HG03342 (cell line): ENCODE results near the gene GBX2.

Experiments
- ATAC-seq: cut with Tn5 transposase; IDR thresholded peaks from one replicate; pipeline ENCODE4 v1.9.1; 2021; ENCODE audit warnings: mild to moderate bottlenecking, moderate library complexity; ENCODE audit not compliant: unreplicated experiment

GBX2 gene

DNA sequence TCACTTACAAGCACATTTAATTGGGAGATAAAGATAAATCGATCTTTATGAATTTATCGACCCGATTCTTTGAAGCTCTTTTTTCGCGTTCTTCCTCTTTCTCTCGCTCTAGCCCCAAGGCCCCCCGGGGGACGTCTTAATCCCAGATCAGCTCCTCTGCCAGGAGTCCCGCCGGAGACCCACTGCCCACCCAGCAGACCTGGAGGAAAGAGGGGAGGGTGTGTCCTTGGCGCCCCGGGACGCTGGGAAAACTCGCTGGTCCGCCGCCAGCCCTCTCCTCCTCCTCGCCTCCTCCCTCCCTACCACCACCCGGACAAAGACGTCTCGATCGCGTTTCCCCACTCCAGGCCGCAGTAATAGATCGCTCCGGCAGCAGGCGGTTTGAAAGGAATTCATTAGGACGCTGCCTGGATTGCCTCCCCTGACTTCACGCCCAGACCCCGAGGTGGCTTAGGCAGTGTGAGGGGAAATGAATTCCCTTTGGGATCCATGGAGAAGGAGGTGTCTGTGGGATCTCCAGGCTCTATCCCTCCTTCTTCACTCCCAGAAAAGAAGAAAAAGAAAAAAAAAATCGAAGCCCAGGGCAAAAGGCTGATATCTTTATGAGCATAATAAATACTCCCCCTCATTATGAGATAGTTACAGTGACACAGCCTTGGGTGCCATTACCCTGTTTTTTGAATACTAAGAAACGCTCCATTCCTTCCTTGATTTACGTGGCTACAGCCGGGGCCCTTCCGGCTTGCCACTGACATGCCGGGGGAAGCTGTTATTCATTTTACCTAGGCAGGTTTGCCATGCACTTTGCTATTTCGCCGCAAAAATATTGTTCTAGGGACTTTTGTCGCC lies 1.8 kb upstream of the GBX2 start:
- no peak for ATAC-seq

DNA sequence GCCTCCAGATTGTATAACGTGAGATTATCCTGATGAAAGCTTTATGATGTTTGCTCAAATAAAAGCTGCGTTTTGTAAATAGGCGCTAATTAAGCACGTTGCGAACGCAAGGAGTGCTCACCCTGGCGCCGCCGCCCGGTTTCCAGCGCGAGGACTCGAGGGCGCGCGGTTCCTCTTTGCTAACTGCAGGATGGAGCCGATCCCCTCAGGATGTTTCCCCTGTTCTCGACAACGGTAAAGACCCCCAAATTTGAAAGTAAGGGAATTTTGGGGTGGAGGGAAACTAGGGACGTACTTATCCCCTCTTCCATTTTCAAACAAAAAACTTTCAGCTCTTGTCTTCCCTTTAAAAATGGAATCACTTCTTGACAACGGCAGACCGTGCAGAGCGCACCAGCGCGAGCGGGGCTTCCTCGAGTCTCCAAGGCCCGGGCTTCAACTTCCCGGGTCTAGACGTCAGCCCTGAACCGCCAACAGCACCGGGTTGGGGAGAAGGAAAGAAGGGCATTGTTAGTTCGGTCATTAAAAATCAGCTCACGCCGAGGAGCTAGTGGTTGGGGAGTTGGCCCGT lies 1.1 kb upstream of the GBX2 start:
- no peak for ATAC-seq

DNA sequence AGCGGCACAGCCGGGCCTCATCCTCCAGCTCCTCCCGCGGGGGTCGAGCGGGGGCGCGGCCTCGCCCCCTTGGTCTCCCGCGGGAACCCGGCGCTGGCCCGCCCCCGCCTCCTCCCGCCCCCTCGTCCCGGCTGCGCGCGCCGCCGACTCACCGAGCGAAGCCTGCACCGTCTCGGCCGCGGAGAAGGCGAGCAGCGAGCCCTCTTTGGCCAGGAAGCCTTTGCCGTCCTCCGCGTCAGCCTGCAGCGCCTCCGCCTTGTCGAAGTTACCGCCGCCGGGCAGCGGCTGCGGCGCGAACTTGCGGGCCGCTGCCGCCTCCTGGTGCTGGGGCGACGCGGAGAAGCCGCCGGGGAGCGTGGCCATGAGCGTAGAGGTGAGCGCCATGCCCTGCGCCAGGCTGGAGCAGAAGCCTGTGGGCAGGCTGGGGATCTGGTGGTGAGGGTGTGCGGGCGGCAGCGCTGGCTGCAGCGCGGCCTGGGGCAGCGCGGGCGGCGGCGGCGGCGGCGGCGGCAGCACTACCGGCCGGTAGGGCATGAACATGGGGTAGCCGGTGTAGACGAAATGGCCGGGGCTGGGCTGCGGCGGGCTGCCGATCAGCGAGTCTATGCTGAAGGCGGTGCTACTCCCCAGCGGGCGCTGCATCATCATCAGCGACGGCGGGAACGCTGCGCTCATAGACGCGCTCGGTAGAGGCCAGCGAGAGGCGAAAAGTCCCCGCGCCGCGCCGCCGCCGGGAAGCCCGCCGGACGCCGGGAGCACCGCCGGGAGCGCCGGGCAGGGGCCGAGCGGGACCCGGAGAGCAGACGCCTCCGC lies 683 bp downstream of the GBX2 start:
- no peak for ATAC-seq

GRCh38 chr2:236166796-236167296 lies 1.3 kb downstream of the GBX2 start:
- no peak for ATAC-seq

- ATAC-seq, result no peak
Observed at GRCh38 chr2:236165842-236166795, 2.1 kb downstream of the GBX2 start.

DNA sequence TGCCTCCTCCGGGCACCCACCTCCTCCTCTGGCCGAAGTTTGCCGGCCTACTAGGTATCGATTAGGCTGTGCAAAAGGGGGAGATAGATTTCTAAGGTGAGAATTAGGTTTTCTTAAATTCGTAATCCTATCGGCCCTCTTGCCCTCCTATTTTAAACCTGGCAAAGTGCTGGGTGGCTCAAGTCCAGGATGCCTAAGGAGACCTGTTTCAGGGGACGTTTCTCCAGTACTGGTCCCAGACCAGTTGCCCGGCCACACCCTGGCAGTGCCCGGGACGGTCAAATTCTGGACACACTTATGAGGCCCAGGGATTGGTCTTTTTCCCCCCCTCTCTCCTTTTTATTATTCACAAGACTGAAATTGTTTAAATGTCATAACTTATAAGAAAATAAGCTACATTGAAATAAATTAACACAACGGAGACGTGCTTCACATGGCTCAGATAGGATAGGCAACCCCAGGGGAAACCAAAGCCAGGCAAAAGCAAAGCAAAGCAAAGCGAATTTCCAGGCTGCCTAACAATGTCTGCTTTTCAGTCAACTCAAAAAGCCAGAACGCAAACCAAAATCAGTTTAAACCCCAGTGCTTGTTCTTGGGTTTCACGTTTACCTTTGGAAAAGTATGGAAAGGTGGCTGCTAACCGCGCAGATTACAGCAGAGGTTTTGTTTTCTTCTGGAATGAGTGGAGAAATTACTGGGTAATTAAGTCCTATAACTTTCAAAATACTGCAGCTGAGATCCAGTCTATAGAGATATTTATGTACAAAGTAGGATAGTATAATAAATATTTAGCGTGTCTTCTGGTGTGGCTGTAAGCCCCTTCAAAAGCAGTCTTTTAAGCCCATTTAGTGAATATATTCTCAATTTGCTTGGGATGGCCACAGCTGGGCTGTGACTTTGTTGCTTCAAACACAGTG lies 3.0 kb downstream of the GBX2 start:
- no peak for ATAC-seq

- ATAC-seq, result no peak
Observed at GRCh38 chr2:236164201-236164924, 3.8 kb downstream of the GBX2 start.

DNA sequence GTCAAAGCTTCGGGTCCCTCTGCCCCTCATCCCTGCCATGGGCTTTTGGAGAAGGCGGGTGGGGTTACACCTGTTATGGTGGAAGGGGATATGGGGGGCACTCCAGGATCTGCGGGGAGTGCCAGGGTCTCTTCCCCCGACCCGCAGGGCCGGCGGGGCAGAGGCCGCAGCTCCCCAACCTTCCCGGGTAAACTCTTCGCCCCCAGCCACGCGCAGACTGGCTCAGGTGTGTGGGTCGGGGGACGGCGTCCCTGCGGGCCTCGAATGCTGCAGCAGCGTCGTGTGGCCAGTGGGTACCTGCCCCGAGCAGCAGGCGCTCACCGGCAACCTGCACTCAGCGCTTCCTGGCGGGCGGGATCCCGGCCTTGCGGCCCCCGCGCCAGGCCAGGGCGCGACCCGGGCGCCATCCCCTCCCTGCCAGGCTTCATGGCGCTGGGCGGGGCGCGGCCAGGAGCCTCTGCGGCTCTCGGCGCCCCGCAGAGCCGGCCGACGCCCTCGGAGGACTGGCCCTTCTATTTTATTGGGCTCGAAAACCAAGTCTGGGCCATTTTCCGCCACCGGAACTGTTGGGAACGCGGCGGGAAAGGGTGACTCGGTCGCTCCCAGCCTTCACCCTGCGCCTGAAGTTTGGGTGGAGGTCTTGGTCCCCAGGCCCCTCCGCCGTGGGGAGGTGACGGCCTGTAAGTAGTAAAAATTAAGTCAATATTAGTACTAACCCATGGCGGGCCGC lies 4.5 kb downstream of the GBX2 start:
- ATAC-seq, result no peak

DNA sequence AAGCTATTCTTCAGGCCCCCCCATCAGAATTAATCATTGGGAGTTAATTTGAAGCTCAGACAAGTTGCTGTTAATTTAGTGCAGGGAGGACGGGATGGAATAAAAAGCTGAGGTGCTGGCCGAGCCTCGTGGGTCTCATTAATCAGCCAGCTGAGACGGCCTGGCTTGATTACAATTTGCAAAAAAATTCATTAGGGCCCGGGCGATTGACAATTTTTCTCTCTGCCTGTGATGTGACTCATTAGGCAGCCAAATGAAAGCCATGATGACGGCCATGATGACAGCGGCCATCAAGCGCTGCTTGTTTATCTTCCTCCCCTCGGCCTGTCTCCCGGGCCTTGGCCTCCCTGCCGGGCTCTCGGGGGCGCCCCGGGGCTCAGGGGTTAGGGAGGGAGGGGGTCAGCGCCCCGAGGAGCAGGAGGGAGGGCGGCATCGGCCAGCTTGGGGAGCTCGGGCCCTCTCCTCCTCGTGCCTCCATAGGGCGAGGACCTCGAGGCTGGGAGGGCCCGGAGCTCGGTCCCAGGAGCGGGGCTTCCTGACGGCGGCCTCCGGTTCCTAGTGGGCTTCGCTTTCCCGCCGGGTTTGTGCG lies 5.2 kb downstream of the GBX2 start:
- ATAC-seq, result no peak

- no peak for ATAC-seq
Observed at GRCh38 chr2:236162031-236162845, 5.9 kb downstream of the GBX2 start.

DNA sequence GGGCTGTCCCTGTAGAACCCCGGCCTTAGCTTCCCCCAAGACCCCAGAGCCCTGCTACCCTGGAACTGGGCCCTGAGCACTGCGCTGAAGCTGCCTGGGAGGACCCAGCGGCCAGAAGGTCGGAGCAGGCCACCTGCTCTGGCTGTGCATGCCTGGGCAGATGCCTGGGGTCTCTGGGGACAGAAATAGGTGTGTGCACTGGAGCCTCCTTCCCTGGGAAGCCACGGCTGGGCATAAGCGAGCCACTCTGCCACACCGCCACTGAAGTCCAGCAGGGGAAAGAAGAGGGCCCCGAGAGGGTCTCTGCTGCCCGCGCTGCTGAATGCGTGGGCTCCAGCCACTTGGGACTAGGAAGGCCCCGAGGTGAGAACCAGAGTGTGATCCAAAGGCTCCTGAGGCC lies 6.7 kb downstream of the GBX2 start:
- no peak for ATAC-seq

GRCh38 chr2:236161082-236161462 lies 7.1 kb downstream of the GBX2 start:
- ATAC-seq, result no peak

DNA sequence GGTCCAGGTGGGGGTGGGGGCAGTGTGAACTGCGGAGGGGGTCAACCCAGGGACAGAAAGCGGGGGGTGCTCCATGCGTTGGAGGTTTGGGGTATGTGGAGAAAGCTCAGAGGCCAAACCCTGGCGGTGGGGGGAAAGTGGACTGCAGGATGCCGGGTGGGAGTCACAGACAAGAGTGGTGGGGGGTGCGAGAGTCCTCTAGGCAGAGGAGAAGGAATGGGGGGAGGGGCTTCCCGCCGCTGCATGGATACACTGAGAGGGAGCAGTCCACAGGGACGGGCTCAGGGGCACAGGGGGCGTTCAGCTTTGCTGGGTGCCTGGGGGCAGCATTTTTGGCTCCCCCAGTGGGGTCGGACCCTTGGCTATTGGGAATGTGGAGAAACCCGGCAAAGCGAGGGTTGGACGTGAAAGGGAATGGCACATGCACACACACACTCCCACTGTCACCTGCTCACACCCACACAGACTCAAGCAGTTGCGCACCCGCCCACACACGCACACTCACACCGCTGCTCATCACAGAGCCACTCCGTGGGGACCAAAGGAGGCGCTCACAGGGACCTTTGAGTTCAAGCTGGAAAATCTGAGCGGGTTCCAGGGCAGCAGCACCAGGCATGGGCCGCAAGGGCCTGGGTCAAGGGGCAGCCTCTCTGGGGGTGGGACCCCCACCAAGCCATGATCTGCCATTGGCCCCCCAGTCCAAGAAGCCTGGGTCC lies 7.7 kb downstream of the GBX2 start:
- no peak for ATAC-seq

- ATAC-seq, result no peak
Observed at GRCh38 chr2:236159778-236160170, 8.4 kb downstream of the GBX2 start.

DNA sequence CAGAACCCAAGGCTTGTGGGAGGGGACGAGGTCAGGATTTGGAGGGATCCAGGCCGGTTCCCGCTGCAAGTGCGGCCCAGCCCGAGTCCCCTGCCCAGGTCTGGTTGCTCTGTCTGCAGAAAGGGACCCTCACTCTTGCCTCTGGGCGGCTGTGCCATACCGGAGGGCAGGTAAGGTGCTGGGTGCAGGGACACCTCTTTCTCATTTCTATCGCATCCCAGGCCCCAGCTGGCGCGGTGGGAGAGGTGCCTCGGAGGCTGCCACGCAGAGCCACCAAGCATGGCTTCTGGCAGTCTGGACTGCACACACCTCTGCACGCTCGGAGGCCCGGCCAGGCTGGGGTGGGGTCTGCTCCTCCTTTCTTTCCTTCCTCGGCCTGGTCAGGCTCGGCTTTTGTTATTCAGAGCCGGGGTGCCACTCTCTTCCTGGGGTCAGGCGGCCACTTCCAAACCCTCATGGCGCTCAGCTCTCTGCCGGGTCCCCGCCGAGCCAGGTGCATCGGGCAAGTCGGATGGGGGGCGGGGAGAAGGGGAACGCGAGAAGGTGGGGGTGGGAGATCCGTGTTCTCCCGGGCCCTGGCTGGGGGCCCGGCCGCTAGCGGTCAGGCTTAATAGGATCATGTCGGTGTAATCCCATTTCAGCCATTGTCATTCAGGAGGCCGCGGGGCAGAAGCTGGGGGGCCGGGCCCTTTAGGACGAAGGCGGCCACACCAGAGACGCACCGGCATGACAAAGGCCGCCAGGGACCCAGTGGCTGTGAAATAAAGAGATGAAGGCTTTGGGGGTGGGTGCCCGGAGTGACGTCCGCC lies 9.0 kb downstream of the GBX2 start:
- no peak for ATAC-seq
